ENCODE measurements around the gene MTG2. TPM values are rescaled to one million over a fixed set of nuclear protein-coding genes. Genes with fewer than 3 reads are reported as not detected.
A peak's percentile ranks its signal among the peaks of the same experiment; 100 is the strongest.

Gene MTG2
- total RNA-seq, 4 donors from 2014 or later = 21.4 to 42.0 (median 29.1) TPM

- 91 to 95% methylated on average over 19 of the region's 19 CpGs for WGBS, 2 donors
- no peak for TF ChIP-seq POLR2A (IDR thresholded peaks at IDR 0.05)
- TF ChIP-seq, protein P1, sequence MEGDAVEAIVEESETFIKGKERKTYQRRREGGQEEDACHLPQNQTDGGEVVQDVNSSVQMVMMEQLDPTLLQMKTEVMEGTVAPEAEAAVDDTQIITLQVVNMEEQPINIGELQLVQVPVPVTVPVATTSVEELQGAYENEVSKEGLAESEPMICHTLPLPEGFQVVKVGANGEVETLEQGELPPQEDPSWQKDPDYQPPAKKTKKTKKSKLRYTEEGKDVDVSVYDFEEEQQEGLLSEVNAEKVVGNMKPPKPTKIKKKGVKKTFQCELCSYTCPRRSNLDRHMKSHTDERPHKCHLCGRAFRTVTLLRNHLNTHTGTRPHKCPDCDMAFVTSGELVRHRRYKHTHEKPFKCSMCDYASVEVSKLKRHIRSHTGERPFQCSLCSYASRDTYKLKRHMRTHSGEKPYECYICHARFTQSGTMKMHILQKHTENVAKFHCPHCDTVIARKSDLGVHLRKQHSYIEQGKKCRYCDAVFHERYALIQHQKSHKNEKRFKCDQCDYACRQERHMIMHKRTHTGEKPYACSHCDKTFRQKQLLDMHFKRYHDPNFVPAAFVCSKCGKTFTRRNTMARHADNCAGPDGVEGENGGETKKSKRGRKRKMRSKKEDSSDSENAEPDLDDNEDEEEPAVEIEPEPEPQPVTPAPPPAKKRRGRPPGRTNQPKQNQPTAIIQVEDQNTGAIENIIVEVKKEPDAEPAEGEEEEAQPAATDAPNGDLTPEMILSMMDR (IDR thresholded peaks at IDR 0.05) = no peak
- intact Hi-C loops (cut with DNase I; ENCODE audit: low total_unique reads) = no loop called here
- H3K4me3 ChIP-seq (ENCODE audit: low read depth, poor library complexity, severe bottlenecking) = no peak overlapping the region
- no peak for DNase-seq (ENCODE audit: low spot score in 2 of 2)
Measured at GRCh38 chr20:62178316-62179161, 4.3 kb upstream of the MTG2 start.

DNA sequence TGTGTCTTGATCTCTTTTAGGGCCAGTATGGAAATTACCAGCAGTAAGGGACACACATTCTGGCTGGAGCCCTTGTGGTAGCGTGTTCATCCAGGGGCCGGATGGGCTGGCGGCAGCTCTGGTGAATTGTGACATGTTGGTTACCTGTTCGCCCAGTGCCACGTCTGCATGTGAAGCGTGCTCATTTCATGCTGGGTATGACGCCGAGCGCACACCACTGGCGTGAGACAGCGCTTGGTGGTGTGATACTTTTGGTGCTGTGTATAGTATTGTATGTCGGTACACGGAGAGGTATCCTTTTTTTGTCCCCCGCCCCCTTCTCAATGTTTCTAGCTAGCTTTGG lies 3.7 kb upstream of the MTG2 start:
- 95 to 96% methylated on average over 14 of the region's 14 CpGs for WGBS, 2 donors
- intact Hi-C loops (cut with DNase I; ENCODE audit: low total_unique reads) = no loop called here

GRCh38 chr20:62181808-62182207 lies 1.0 kb upstream of the MTG2 start:
- no peak for DNase-seq (ENCODE audit: low spot score in 2 of 2)
- H3K4me3 ChIP-seq (ENCODE audit: low read depth, poor library complexity, severe bottlenecking) = no peak overlapping the region
- WGBS, 2 donors = 95 to 98% methylated on average over 2 of the region's 2 CpGs
- intact Hi-C loops (cut with DNase I; ENCODE audit: low total_unique reads) = loop anchor here (5.0 kb wide), 1 partner anchor 280 kb away; no protein-coding TSS in a partner anchor
- TF ChIP-seq, protein P1 (IDR thresholded peaks at IDR 0.05) = no peak
- TF ChIP-seq POLR2A (IDR thresholded peaks at IDR 0.05) = no peak

More for the DNA sequence above, 3.7 kb upstream of the MTG2 start:
- TF ChIP-seq, protein P1 (IDR thresholded peaks at IDR 0.05) = no peak
- TF ChIP-seq POLR2A (IDR thresholded peaks at IDR 0.05) = no peak
- DNase-seq (ENCODE audit: low spot score in 2 of 2) = no peak
- H3K4me3 ChIP-seq (ENCODE audit: low read depth, poor library complexity, severe bottlenecking) = no peak overlapping the region

- TF ChIP-seq, protein P1 (IDR thresholded peaks at IDR 0.05) = no peak
- no peak for TF ChIP-seq POLR2A (IDR thresholded peaks at IDR 0.05)
- DNase-seq (ENCODE audit: low spot score in 2 of 2) = no peak
- intact Hi-C loops (cut with DNase I; ENCODE audit: low total_unique reads) = loop anchor here (5.0 kb wide), 1 partner anchor 279 kb away; no protein-coding TSS in a partner anchor
- peak overlapping the region; percentile 98 for H3K4me3 ChIP-seq (ENCODE audit: low read depth, poor library complexity, severe bottlenecking)
- WGBS, 2 donors = 25 to 28% methylated on average over 25 of the region's 25 CpGs
Measured at GRCh38 chr20:62183426-62184142, 756 bp downstream of the MTG2 start.

DNA sequence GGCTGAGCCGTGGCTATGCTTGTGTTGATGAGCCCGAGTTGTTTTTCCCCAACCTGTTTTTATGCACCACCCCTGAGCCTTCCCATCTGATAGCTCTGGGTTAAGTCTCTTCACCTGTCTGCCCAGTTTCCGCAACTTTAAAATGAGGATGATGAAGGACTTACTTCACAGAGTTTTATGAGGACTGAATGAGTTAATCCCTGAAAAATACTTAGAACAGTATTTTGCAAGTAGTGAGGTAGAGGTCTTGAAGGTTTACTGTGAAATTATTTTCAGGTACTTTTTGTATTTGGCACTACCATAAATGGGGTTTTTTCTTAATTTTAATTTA lies 3.2 kb downstream of the MTG2 start:
- no peak overlapping the region for H3K4me3 ChIP-seq (ENCODE audit: low read depth, poor library complexity, severe bottlenecking)
- WGBS, 2 donors = 64 to 78% methylated on average over 3 of the region's 3 CpGs
- DNase-seq (ENCODE audit: low spot score in 2 of 2) = no peak
- TF ChIP-seq, protein P1 (IDR thresholded peaks at IDR 0.05) = no peak
- intact Hi-C loops (cut with DNase I; ENCODE audit: low total_unique reads) = no loop called here

Data from lower leg skin (tissue), 4 donors.